Transverse colon (tissue), 4 donors: ENCODE data around the gene YPEL2.

ENCODE experiments used
- CTCF ChIP-seq, 5 experiments: fragments of 200-600 bp in 3 of 5; fragments of 450-650 bp in 2 of 5; sonication (generic) in 3 of 5; IDR thresholded peaks; 1 replicate in 2 of 5; 2 replicates in 3 of 5; pipeline ENCODE4 v1.5.1; 2016 to 2017; ENCODE audit warnings: antibody characterized with exemption in 5 of 5, inconsistent platforms in 3 of 5, mild to moderate bottlenecking in 2 of 5, moderate library complexity in 1 of 5
- POLR2AphosphoS5 ChIP-seq, 3 donors: sonication (generic); formaldehyde crosslinking; IDR thresholded peaks; one replicate each; pipeline ENCODE4 v1.6.1; 2016; ENCODE audit warnings: antibody characterized with exemption in 3 of 3

GRCh38 chr17:59433586-59433985 lies 102.1 kb downstream of the YPEL2 start:
- no peak for TF ChIP-seq CTCF (IDR thresholded peaks at IDR 0.05)
- no peak for TF ChIP-seq POLR2AphosphoS5 (IDR thresholded peaks at IDR 0.05)
